NCI-H1048 (cell line): Measurements from ENCODE around the gene AHRR.

ENCODE experiments used
- DNase-seq: peaks from one replicate; lab custom pipeline; 2025; lab: John Stamatoyannopoulos, UW

The AHRR gene

DNA sequence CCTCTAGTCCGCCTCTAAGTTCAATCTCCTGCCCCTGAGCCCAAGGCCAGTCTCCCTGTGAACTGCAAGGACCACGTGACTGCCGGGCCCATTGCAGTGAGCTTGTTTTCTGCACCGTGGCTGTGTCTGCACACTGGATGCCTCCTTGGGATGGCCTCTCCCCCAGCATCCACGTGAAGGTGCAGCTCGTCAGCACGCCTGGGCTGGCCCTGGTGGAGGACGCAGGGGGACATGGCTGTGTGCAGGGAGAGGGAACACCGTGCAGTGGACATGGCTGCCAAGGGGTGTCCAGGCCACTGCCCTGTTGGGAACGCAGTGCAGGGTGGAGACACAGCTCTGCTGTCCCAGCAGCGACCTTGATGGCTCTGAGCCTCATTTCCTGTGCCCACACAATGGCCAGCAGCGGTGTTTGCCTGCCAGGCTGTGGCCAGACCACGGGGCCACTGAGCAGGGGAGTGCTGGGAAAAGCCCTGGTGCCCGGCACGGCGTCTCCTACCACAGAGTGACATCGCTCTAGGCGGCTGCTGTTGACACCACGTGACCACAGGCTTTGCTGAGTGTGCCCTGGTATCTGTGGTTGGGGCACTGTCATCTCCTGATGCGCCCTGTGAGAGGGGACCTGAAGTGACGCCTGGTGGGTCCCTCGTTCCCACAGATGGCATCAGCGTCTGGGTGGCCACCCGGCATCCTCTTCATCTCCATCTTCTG is 94.6 kb downstream of the AHRR start:
- no peak for DNase-seq

DNA sequence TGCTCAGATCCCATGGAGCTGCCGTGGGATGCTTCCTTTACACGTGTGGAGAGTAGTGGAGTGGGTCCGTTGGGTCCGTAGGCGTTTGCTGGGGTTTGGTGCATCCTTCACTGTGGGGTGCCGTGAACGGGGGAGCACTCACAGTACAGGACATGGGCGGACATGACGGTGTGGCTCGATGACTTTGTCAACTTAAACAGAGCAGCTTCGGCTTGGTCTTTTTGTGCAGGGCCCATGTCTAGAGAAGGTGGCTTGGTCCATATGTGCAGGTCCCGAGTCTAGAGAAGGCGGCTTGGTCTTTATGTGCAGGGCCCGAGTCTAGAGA is 95.1 kb downstream of the AHRR start:
- DNase-seq = no peak

DNA sequence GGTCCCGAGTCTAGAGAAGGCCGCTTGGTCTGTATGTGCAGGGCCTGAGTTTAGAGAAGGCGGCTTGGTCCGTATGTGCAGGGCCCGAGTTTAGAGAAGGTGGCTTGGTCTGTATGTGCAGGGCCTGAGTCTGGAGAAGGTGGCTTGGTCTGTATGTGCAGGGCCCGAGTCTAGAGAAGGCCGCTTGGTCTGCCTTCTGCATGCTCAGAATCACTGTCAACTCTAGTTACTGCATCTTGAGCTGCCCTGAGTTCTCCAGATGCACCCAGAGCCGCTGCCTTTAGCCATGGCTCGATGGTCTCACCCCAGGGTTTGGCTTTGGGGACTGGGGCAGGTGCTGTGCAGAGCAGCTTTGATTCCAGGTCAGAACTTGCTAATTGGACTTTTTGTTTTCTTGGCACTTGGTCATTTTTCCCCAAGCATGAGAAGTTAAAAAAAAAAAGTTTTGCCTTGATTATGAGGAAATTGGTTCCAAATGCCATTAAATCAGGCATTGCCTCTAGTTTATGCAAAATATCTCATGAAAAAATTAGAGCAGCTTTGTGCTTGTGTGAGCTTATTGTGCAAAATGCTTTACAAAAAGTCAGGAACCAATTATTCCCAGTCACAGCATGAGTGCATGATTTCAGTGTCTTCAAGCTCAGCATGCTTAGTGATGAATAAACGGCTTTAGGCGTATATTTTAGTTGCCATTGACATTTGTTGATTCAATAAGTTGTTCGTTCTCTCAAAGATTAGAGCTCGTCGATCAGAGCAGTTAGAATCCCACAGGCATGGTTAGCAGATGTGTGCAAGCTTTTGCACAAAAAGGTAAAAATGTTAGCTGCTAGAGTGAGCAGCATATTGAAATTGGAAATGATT is 96.0 kb downstream of the AHRR start:
- no peak for DNase-seq

DNA sequence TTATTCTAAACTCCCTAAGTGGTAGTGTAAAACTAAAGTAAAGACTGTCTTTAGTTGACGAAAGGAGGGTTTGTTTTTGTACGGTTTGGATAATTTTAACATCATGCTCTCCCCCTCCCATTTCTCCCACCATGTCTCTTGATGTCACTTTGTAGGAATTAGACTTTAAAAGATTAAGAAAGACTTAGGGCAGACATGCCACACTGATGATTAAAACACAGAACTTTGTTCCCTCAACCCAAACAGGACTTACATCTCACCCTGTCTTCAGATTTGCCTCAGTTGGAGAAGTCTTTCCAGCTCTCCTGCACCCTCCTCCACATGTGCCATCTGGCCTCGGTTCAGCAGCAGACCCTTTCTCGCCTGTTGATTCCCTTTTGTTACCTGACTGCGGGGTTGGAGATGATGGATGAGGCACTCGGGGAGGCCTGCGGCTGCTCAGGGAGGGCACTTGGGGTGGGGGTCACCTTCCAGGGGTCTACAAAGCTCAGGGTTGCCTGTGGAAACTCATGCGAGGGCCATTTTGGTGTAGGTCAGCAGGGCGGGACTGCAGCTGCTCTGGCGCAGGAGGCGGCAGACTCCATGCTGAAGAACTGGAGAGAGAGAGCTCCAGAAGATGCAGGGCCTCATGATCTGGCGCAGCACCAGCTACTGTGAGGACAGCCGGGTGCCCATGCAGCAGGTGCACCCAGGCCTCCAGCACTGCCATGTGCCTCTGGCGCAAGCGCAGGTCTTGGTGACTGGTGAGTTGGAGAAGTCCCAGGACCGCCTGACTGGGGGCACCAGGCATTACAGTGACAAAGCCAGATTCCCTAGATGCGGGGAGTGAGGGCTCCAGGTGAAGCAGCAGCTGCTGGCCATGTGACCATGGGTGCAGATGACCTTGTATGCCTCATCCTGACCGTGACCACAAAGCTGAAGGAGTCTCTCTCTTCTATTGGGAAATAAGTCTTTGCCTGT is 96.9 kb downstream of the AHRR start:
- DNase-seq = no peak

DNA sequence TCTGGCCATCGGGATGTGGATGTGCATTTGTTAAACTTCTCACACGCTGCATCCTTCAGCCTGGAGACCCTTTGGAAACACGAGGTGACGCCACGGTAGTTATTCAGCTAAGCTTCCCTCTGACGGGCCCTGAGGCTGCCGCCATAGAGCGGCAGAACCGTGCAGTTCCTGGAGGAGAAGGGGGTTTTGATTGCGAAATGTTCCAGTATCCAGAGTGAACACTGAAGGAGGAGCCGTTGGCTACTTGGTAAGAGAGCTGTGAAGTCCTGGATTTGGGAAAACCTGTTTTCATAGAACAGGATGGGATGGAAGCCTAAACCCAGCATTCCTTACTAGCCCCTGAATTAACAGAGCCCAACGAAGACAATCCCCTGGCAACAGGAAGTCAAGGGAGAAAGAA is 98.5 kb downstream of the AHRR start:
- no peak for DNase-seq

DNA sequence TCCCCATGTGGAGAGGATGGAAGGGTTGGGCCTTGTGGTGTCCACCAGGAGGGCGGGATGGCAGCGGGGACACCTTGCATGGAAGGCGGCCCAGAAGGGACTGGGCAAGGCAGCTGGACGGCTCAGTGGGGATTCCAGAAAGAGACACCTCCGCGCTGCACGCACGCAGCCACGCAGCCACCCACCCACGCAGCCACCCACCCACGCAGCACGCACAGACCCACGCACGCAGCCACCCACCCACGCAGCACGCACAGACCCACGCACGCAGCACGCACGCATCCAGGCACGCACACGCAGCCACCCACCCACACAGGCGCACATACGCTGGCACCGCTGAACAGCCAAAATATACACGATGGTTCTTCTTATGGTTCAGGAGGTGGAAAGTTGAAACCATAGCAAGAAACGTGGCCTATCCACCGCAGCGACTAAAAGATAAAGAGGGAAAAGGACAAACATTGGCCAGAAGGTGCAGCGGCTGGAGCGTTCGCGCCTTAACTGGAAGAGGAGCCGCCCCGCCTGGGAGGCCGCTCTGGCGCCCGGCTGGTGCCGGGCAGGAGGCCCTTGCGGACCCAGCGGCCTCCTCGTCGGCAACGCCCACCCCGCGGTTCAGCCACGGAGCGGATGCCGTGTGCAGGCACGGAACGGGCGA is 99.2 kb downstream of the AHRR start:
- no peak for DNase-seq

DNA sequence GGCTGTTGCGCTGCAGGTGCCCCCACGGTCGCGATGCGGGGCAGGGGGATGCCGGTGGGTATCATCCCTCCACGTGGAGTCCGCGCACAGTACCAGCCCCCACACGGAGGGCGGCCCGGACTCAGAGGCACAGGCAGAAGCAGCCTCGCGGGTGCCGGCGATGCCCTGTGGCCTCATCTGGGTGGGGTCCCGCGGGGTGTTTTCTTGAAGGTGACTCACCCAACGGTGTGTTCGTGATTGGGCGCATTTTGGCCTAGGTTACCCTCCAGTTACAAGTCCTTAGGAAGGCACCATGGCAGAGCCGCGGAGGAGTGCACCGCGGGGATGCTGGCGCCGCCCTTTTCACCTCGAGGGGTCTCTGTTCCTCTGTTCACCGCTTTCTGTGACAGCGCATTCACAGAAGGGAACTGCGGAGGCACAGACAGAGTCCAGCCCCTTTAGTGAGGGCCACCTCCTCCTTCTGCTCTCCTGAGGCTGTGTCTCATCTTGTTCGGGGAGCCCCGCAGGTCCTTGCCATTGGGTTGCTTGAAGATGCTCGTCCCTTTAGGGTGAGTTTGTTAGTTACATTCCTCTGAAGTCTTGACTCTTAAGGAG is 99.9 kb downstream of the AHRR start:
- DNase-seq = no peak

DNA sequence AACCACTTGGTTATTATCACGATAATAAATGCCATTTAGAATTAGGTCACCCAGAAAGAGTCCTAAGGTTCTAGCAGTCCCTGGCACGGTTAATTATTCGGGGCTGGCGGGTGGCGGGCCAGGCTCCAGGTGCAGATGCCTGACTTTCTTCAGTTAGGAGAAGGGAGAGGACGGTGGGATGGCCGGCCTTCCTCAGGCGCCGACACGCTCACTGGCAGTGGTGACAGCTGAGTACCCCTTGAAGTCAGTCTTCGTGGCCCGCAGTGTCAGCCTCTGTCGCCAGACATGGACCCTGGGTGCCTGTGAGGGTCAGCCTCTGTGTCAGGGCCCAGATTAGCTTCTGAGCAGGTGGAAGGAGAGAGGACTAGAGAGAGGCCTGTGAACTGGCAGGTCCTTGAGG is 100.4 kb downstream of the AHRR start:
- DNase-seq = no peak

DNA sequence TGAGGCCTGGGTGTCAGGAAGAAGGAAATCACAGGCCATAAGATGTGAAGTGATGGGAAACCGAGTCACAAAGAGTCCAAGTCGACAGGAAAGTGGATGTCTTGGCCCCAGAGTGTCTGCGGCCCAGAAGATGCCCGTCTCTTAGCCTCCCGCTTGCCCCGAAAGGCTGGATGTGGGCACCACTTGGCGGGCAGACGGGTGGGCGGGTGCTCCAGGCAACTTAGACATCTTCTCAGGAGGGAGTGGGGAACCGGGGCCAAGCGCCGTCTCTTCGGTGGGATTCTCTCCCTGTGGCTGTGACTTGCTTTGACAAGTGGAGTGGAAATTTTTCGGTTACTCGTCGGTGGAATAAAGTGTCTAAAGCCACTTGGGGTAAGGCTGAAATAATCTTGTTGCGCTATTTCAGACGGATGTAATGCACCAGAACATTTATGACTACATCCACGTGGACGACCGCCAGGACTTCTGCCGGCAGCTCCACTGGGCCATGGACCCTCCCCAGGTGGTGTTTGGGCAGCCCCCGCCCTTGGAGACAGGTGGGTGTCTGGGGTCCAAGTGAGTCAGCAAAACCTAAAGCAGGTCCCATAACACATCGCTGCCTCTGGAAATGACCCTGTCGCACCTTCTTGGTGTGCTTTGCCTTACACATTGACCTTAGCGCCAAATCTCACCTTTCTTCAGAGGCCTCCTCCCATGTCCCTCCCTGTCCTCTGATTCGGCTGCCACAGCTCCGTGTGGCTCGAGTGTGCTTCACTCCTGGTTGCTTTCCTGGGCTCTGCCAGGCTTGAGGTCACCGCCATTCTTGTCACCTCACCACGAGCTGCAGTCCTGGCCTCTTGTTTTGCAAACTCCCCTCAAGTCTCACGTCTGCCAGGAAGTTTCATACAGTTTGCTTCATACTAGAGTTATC is 101.1 kb downstream of the AHRR start:
- DNase-seq = no peak

DNA sequence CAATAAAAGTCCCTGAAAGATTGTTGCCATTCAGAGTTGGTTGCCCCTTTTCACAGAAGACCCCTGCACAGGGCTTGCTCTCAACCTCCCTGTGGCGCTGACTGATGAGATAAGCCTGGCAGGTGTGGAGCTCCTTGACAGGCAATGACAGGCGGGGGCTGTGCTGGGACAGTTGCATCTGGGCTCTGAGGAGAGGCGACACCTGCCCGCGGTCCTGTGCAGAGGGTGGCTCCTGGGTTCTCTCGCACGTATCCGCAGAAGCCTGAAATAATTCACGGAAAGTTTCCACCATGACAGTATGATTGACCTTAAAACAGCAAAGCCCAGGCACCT is 101.7 kb downstream of the AHRR start:
- DNase-seq = no peak

DNA sequence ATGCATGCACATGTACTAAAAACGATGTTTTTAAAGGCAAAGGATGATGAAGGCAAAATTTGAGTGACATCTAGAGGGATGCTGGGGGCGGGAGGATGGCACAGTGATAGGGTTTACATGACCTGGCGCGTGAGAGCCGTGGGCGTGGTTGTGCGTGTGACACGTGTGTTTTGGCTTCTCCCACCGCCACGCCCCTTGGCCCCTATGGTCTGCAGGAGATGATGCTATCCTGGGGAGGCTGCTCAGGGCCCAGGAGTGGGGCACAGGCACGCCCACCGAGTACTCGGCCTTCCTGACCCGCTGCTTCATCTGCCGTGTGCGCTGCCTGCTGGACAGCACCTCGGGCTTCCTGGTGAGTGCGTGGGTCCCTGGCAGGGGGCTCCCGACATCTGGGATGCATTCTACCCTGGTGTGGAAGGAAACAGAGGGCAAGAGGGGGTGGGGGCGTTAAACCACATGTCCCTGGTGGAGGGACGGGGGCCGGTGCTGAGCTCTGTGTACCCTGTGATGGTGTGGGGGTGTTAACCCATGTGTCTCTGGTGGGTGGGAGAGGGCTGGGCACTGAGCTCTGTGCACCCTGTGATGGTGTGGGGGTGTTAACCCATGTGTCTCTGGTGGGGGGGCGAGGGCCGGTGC is 102.2 kb downstream of the AHRR start:
- DNase-seq = no peak

DNA sequence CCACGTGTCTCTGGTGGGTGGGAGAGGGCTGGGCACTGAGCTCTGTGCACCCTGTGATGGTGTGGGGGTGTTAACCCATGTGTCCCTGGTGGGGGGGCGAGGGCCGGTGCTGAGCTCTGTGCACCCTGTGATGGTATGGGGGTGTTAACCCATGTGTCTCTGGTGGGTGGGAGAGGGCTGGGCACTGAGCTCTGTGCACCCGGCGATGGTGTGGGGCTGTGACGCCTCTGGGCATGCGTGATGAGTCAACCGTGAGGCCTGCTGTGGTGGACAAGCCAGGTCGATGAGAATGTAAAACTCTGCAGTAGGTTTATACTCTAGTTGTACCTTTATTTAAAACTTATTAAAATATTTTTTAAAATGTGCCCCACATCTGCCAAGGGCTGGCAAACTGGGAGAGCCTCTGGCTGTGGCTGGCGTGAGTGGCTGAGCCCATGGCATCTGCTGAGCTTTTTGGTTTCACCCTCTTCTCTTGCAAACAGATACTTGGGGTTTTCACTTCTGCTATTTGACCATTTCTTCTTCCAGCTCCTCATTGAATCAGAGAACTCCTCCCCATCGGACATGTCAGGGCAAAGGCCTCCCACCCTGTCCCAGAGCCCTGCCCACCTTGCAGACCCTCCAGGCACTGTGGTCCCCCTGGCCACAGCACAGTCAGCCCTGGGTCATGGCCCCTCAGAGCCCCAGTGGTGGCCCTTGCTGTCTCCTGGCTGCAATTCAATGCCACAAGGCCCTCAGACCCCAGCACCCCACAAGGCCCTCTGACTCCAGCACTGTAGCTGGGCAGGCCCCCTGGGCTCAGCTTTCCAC is 103.0 kb downstream of the AHRR start:
- DNase-seq = no peak

DNA sequence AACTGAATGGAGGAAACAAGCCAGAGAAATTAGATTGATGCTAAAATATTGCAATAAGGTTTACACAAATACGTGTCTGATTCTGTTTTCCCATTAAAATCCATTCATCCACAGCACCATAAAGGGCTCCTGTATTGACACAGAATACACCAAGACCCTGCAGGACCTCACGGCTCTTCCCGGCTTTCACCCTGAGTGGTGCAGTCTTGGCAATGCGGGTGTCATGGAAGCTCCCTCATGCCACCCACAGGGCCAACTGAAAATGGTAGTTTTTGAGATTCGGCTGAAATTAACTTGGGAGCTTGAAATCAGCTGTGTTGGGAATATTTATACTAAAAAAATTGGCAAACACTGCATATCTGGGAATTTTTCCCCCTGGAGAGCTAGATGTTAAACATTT is 104.2 kb downstream of the AHRR start:
- DNase-seq = no peak

DNA sequence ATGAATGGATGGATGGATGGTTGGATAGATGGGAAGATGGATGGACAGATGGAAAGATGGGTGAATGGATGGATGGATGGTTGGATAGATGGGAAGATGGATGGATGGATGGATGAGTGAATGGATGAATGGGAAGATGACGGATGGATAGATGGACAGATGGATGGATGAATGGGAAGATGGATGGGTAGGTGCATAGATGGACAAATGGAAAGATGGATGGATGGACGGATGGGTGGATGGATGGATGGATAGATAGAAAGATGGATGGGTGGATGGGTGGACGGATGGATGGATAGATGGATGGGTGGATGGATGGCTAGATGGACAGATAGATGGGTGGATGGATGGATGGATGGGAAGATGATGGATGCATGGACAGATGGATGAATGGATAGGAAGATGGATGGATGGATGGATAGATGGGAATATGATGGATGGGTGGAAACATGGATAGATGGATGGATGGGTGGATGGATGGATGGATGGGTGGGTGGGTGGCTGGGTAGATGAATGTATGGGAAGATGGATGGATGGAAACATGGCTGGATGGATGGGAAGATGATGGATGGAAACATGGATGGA is 105.0 kb downstream of the AHRR start:
- DNase-seq = no peak

DNA sequence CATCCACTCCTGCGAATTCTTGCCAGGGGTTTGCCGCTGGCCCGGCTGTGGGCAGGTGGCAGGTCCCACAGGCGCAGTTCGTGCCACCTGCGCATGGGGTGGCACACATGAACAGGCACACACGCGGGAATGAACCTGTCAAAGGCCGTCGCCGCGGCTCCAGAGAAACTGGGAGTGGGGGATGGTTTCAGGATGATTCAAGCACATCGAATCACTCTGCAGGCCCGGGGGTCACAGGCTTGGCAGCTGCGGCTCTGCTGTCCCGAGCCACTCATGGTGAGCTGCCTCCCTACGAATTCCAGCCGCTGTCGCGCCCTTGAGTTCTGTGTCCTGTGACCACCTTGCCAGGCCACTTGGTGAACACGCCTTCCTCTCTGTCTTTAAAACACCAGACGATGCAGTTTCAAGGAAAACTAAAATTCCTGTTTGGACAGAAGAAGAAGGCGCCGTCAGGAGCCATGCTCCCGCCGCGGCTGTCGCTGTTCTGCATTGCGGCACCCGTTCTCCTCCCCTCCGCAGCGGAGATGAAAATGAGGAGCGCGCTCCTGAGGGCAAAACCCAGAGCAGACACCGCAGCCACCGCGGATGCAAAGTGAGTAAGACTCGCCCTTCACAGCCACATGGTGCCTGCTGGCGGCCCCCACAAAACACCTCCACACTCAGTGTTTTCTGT is 106.0 kb downstream of the AHRR start:
- no peak for DNase-seq

DNA sequence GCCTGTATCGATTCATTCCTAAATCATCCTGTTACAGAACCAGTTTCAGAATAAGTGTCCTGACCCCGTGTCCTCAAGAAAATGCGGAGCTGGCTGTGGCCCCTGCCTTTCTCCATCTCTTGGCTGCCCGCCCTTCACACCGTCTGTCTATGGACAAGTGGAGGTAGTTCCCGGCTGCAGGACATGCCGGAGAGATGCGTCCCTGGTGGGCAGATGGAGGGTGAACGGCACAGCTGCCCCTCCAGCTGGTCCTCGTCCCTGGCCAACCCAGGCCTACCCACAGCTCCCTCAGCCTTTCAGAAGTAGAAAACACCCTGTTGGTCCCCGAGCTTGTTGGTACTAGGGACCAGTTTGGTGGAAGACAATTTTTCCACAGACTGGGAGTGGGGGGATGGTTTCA is 106.7 kb downstream of the AHRR start:
- DNase-seq = no peak

DNA sequence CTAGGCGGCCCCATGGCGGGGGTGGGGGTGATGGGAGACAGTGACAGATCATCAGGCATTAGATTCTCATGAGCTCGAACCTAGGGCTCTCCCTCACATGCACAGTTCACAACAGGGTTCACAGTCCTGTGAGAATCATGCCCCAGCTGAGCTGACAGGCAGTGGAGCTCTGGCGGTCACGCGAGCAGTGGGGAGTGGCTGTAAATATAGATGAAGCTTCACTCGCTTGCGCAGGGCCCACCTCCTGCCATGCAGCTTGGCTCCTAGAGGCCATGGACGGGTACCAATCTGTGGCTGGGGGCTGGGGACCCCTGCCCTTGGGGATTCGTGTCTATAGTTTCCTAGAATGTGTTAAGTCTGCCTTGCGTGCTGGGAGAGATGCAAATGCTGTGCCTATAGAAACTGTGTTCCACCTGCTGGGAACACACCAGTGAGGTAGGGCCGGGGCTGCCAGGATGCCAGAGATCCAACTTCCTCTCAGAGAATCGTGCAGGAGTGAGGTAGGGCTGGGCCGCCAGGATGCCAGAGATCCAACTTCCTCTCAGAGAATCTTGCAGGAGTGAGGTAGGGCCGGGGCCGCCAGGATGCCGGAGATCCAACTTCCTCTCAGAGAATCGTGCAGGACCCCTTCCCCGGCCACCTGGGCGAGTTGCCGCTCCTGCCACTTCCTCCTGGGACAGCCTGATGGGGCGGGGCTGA is 107.4 kb downstream of the AHRR start:
- DNase-seq = no peak
